Smooth muscle cell (in vitro differentiated cells): ENCODE data around the gene PTPN3. TPM values are rescaled to one million over a fixed set of nuclear protein-coding genes. Genes with fewer than 3 reads are reported as not detected.

Experiments
- DNase-seq: peaks from one replicate; lab custom pipeline; 2025; ENCODE audit not compliant: unreplicated experiment; lab: John Stamatoyannopoulos, UW
- H2AFZ ChIP-seq: fragments of 200-600 bp; sonication (generic); 2 replicates; pipeline ENCODE4 v1.6.0; 2016; ENCODE audit warnings: antibody characterized with exemption, low read depth, mild to moderate bottlenecking
- H3F3A ChIP-seq: fragments of 200-600 bp; sonication (generic); 2 replicates; pipeline ENCODE4 v1.6.0; 2017; ENCODE audit warnings: antibody characterized with exemption, low read depth
- H3K27ac ChIP-seq: fragments of 200-600 bp; sonication (generic); 2 replicates; pipeline ENCODE4 v1.5.1; 2016; ENCODE audit warnings: low read depth, mild to moderate bottlenecking
- H3K27me3 ChIP-seq: fragments of 200-600 bp; sonication (generic); 2 replicates; pipeline ENCODE4 v1.6.1; 2016; ENCODE audit warnings: low read depth, mild to moderate bottlenecking
- H3K36me3 ChIP-seq: fragments of 200-600 bp; sonication (generic); 2 replicates; pipeline ENCODE4 v1.5.1; 2016; ENCODE audit warnings: low read depth
- H3K4me1 ChIP-seq: fragments of 200-600 bp; sonication (generic); 2 replicates; pipeline ENCODE4 v1.5.1; 2016; ENCODE audit warnings: low read depth
- H3K4me2 ChIP-seq: fragments of 200-600 bp; sonication (generic); 2 replicates; pipeline ENCODE4 v1.6.0; 2016; ENCODE audit warnings: mild to moderate bottlenecking
- H3K4me3 ChIP-seq: fragments of 200-600 bp; sonication (generic); 2 replicates; pipeline ENCODE4 v1.5.1; 2016; ENCODE audit warnings: mild to moderate bottlenecking
- H3K79me2 ChIP-seq: fragments of 200-600 bp; sonication (generic); 2 replicates; pipeline ENCODE4 v1.6.0; 2016; ENCODE audit warnings: low read depth, mild to moderate bottlenecking
- H3K9ac ChIP-seq: fragments of 200-600 bp; sonication (generic); 2 replicates; pipeline ENCODE4 v1.6.0; 2016; ENCODE audit warnings: low read depth
- H3K9me3 ChIP-seq: fragments of 200-600 bp; sonication (generic); replicated peaks from 2 replicates; pipeline ENCODE4 v1.5.1; 2016; ENCODE audit warnings: low read depth
- H4K20me1 ChIP-seq: fragments of 200-600 bp; sonication (generic); 2 replicates; pipeline ENCODE4 v1.6.0; 2016; ENCODE audit warnings: low read depth
- CTCF ChIP-seq: fragments of 200-600 bp; sonication (generic); IDR thresholded peaks from 2 replicates; pipeline ENCODE4 v1.5.1; 2017; ENCODE audit warnings: borderline replicate concordance, mild to moderate bottlenecking, antibody characterized with exemption; ENCODE audit not compliant: insufficient read depth, poor library complexity, severe bottlenecking
- WGBS: methylation state at CpG from one replicate; pipeline ENCODE4 v1.1.7; 2016; ENCODE audit warnings: low lambda C conversion rate; 5-methylcytosine and 5-hydroxymethylcytosine counted together
- polyA plus RNA-seq: library from polyadenylated mRNA; unstranded; fragments of >200 nt; fragmentation: Nextera tagmentation; extraction: Ambion mirVana; gene quantifications from 2 replicates; pipeline ENCODE4 v1.2.1, GENCODE V29; 2016
- total RNA-seq: library from RNA; depleted of rRNA; stranded (reverse); fragments of >200 nt; gene quantifications from 2 replicates; pipeline ENCODE4 v1.2.3, GENCODE V29; 2014

Gene PTPN3
- total and polyA plus RNA-seq, 2 experiments from 2014 or later = 2.2 to 5.5 TPM

GRCh38 chr9:109522106-109522505, 24.0 kb upstream of the PTPN3 start:
- H3K9ac ChIP-seq = no peak overlapping the region
- H3K27me3 ChIP-seq = peaks cover 3% of the 10 kb centered on the region
- no peaks in the 10 kb centered on the region for H3K9me3 ChIP-seq
- H4K20me1 ChIP-seq = no peaks in the 10 kb centered on the region
- 85% methylated on average over 6 of the region's 6 CpGs for WGBS
- H3K4me2 ChIP-seq = no peak overlapping the region
- no peaks in the 10 kb centered on the region for H3K79me2 ChIP-seq
- TF ChIP-seq CTCF = no peak
- DNase-seq = no peak
- H3K27ac ChIP-seq = no peak overlapping the region
- H2AFZ ChIP-seq = no peak overlapping the region
- H3F3A ChIP-seq = no peaks in the 10 kb centered on the region
- H3K4me3 ChIP-seq = no peak overlapping the region
- no peaks in the 10 kb centered on the region for H3K4me1 ChIP-seq
- no peaks in the 10 kb centered on the region for H3K36me3 ChIP-seq

GRCh38 chr9:109520475-109521132, 22.5 kb upstream of the PTPN3 start:
- Histone ChIP-seq H3K79me2 (no peaks in the 10 kb centered on the region), H3K27me3 (no peaks in the 10 kb centered on the region), H3F3A (no peaks in the 10 kb centered on the region), H3K4me1 (no peaks in the 10 kb centered on the region), H3K4me2 (no peak overlapping the region), H2AFZ (no peak overlapping the region), H3K9ac (no peak overlapping the region), H3K27ac (no peak overlapping the region), H3K9me3 (no peaks in the 10 kb centered on the region), H4K20me1 (no peaks in the 10 kb centered on the region), H3K36me3 (no peaks in the 10 kb centered on the region), H3K4me3 (no peak overlapping the region)
- WGBS = 20% methylated on average over 11 of the region's 11 CpGs
- TF ChIP-seq CTCF = peak; percentile 87
- peak; percentile 4 for DNase-seq

- H3K4me1 ChIP-seq = no peaks in the 10 kb centered on the region
- DNase-seq = no peak
- H3K79me2 ChIP-seq = no peaks in the 10 kb centered on the region
- H3K9me3 ChIP-seq = no peaks in the 10 kb centered on the region
- no peaks in the 10 kb centered on the region for H3K36me3 ChIP-seq
- H4K20me1 ChIP-seq = no peaks in the 10 kb centered on the region
- no peak overlapping the region for H2AFZ ChIP-seq
- 82% methylated on average over 5 of the region's 5 CpGs for WGBS
- H3K4me2 ChIP-seq = no peak overlapping the region
- H3K27ac ChIP-seq = no peak overlapping the region
- TF ChIP-seq CTCF = no peak
- H3K4me3 ChIP-seq = no peak overlapping the region
- no peak overlapping the region for H3K9ac ChIP-seq
- no peaks in the 10 kb centered on the region for H3K27me3 ChIP-seq
- H3F3A ChIP-seq = no peaks in the 10 kb centered on the region
These were observed 21.3 kb upstream of the PTPN3 start for GRCh38 chr9:109519366-109519765.
